Measurements from ENCODE around the gene GFRA4.

The GFRA4 gene

DNA sequence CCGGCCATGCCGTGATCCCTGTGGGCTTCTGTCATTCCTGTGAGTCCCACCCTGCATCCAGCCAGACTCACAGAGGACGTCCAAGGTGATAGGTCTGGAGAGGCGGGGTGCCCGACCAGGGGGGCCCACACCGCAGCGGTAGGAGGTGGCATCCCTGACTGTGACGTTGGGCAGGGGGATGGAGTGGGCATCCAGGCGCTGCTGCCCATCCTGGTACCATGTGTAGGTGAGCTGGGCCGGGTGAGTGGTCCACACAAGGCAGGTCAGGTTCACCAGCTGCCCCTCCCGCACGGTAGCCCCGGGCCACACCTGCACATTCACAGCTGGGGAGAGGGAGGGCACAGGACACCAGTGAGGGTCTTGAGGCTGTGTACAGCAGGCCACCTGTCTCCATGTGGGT is 30.2 kb upstream of the GFRA4 start:
- no peak for DNase-seq (ENCODE audit: low read depth)

DNA sequence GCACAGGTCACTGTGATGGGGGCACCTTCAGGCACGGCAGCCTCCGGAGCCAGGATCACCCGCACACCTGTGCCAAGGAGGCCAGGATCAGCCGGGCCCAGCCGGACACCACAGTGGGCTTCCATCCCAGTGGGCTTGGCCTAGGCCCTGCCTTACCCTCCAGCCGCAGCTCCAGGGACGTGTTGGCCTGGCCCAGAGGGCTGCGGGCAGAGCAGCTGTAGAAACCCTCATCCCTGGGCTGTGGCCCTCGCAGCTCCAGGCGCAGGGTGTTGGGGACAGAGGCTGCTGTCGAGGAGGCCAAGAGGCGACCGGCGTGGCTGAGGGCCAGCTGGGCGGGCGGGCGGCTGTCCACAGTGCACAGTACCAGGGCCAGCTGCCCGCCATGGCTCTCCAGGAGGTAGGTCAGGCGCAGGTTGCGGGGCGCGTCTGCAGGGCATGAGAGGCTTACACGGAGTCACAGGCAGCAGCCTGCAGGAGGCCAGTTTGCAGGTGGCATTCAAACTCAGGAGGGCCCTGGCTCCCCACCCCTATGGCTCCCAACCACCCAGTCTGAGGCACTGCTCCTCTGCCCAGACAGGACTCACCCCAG is 29.6 kb upstream of the GFRA4 start:
- no peak for DNase-seq (ENCODE audit: low read depth)

DNA sequence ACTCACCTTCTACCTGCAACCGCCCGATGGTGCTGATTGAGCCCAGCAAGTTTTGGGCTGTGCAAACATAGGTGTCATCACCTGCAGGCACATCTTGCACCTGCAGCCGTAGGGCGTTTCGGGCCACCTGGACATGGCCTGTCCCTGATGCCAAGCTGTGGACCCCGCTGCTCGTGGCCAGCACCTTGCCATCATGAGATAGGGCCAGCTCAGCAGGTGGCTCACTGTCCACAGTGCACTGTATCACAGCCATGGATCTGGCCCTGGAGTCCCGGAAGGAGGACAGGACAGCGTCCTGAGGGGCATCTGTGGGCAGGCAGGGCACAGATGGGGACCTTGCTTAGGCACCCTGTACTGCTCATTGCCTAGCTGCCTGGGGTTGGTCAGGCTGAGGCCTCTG is 28.7 kb upstream of the GFRA4 start:
- DNase-seq (ENCODE audit: low read depth) = no peak

DNA sequence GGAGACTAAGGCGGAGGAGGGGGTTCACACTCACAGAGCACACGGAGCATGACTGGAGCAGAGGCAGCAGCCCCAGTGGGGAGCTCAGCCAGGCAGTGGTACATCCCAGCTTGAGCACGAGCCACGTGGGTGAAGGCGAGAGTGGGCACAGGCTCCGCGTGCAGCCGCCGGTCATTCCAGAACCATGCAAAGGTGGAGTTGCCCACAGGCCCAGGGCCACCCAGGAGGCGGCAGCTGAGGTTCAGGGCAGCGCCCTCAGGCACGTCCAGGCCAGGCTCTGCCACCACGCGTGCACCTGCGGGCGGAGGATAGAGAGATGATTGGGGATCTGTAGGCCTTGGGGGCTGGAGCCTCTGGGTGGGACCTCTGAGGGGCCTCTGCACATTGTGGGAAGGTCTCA is 28.1 kb upstream of the GFRA4 start:
- no peak for DNase-seq (ENCODE audit: low read depth)

DNA sequence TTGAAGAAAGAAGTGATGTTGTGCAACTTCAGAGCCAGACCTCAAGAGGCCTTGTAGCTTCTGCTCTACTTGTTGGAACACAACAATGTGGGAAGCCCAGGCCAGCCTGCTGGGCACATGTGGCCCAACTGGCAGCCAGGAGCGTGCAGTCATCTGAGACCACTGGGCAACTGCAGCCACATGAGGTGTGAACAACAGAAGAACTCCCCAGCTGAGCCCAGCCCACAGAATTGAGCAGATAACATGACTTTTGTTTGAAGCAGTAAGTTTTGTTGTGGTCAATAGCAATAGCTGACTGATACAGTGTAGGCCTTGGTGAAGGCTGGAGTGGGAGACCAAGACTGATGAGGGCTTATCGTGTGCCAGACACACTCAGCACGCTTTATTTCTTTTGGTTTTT is 27.2 kb upstream of the GFRA4 start:
- DNase-seq (ENCODE audit: low read depth) = no peak

DNA sequence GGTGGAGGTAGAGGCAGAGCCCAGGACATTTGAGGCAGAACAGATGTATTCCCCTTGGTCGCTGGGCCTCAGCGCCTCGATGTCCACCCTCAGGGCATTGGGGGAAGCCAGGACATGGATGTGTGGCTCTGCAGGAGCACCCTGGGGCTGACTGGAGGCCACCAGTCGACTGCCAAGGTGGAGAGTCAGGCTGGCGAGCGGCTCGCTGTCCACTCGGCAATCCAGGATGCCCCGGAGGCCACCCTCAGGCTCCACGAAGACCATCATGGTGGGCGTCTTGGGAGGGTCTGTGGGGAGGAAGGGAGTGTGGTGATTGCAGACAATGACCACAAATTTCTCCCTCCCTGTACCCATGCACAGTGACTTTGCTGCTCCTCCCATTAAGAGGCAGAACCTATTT is 26.8 kb upstream of the GFRA4 start:
- no peak for DNase-seq (ENCODE audit: low read depth)

DNA sequence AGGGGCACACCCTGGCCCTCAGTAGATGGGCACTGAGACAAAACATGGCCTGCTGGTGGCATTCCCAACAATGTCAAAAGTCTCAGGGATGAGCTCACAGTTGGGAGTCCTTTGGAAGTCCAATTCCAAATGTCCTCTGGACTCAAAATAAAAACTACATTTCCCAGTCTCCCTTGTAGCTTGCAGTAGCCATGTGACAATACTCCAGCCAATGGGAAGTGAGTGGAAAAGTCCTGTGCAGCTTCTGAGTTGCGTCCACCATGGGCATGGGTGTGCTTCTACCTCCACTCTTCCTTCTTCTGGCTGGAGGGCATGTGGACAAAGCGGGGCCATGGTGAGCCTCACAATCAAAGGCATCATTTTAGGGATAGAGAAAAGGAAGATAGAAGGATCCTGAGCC is 24.5 kb upstream of the GFRA4 start:
- DNase-seq (ENCODE audit: low read depth) = peak; percentile 64

DNA sequence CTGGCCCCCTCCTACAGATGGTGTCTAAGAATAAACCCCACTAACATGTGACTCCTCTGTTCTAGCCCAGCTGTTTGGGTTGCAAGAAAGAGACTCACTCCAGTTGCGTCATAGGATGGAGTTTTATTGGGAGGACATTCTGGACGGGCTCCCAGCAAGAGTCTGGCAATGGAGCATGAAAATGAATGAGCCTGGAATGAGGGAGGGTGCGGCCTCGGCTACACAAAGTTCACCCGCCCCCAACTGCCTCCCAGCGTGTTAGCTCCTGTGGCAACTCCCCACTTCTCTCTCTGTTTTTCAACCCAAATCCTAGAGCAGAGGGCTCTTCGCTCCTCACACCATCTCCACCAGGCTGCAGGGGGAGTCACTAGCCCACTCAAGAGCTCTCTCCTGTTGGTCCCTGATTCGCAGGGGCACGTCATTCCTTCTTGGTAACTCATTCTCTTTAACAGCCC is 23.7 kb upstream of the GFRA4 start:
- DNase-seq (ENCODE audit: low read depth) = peak; percentile 88

DNA sequence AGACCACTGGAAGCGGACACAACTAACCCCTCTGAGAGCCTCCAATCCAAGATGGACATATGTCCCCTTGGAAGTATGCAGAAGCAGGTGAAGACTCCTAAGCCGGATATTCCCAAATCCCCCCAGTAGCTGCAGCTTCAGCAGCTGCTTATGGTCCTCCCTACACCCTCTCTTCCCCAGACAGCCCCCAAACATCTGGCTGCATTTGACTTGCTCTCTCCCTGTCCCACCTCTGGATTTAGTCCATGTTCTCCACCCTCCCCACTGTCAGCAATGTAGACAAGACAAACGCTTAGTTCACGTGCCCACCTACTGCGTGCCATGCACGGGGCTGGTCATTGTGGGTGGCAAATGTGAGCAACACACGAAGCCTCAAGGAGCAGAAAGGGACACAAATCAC is 23.2 kb upstream of the GFRA4 start:
- DNase-seq (ENCODE audit: low read depth) = no peak

DNA sequence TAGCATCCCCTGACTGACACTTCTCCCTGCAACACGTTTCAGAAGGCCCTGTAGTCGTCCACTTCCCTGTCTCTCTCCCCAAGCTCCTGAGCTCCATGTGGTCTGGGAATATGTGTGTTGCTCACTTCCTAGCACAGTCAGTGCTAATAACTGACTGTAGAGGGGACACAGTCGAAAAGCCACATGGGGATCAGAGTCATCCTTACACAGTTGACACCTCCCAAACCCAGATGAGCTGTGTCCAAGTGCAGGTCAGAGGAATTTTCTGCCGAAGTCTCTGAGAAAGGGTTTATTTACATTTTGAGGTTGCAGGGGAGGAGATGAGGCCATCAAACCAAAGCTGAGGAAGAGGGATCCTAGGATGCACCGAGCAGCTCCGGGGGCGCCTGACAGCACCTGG is 22.1 kb upstream of the GFRA4 start:
- DNase-seq (ENCODE audit: low read depth) = no peak

DNA sequence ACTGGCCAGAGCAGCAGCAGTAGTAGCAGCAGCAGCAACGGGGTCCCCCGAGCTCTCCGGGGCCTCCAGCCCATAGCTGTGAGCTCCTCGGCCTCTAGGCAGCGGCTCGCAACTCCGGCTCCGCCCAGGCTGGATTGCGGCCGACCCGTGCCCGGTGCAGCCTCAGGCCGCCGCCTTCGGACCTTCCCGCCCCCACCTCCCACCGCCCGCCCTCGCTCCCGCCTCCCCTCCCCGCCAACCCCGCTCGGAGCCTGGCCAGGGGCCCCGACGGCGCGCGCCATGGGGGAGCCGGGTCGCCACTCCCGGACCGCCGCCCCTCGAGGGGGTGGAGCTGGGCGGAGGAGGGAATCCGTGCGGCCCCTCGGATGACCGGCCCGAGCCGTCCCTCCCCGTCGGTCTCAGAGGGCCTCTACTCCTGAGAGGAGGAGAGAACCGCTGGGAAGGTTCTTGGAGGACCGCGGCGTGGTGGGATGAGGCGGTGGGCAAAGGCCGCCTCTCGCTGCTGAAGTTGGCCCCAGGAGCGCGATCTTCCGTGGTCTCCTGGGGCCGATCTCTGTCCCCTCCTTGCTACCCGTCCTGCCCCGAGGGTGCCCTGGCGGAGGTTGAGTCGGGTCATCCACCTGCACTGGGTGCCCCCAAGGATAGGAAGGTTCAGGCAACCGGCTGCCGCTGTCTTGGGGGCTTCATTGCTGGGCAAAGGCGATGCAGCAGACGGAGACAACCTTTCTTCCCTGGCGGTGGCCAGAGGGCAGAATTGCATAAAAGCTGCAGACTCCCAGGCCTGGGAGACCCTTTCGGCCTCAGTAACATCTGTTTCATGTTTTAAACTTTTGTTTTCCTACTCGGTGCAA is 19.0 kb upstream of the GFRA4 start, which contains the start of gene ADAM33:
Gene ADAM33 (minus strand): TSS at position 80 of the 851 bp plus-strand sequence. CDS start 6 bp downstream, at position 74.
- peak; percentile 29 for DNase-seq (ENCODE audit: low read depth)

DNA sequence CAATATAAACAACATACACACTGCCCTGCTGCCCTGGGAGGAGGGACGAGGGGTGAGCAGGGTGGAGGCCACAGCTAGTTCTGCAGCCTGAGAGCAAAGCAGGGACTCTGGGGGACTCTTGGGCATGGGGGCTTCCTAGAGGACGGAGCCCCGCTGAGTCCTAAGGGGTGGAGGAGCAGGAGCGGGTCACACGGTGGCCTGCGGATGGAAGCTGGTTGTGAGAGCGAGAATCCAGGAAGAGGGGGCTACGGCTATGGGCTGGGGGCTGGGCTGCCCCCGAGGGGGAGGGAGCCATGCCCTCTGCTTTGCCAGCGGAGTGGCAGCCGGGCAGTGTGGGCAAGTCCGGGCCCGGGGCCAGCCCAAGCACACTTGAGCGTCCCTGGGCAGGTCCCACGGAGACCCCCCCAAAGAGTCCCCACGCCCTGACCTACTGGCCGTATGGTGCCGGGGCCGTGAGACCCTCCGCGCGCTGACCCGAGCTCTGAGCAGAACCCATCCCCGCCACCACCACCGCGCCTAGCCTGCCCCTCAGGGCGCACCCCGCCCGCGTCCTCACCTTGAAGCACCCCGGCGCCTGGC is 18.2 kb upstream of the GFRA4 start:
- DNase-seq (ENCODE audit: low read depth) = no peak

DNA sequence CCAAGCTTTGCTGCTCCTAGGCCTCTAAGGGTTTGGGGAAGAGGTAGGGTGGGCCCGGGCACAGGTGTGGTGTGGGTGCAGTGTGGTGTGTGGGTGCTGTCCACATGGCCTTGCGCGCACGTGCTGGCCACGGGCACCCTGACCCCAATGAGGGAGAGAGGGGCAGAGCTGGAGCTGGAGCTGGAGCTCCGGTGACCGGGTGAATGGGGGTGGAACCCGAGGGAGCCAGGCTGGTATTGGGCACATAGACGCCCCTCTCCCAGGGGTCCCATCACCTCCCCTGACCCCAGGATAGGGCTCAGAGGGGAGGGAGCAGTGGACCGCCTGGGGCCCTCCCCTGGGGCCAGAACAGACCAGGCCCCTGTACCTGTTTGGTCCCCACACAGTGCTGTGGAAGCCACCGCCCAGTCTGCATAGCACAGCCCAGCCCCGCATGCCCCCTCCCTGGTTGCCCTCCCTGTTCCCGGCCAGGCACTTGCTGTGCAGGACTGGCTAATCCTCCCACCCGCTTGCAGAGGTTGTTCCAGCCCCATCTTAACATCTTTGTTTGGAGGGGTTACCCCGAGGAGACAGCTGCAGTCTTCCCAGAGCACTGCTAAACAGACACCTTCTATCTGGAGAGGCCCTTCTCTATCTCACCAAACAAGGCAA is 17.6 kb upstream of the GFRA4 start:
- no peak for DNase-seq (ENCODE audit: low read depth)

DNA sequence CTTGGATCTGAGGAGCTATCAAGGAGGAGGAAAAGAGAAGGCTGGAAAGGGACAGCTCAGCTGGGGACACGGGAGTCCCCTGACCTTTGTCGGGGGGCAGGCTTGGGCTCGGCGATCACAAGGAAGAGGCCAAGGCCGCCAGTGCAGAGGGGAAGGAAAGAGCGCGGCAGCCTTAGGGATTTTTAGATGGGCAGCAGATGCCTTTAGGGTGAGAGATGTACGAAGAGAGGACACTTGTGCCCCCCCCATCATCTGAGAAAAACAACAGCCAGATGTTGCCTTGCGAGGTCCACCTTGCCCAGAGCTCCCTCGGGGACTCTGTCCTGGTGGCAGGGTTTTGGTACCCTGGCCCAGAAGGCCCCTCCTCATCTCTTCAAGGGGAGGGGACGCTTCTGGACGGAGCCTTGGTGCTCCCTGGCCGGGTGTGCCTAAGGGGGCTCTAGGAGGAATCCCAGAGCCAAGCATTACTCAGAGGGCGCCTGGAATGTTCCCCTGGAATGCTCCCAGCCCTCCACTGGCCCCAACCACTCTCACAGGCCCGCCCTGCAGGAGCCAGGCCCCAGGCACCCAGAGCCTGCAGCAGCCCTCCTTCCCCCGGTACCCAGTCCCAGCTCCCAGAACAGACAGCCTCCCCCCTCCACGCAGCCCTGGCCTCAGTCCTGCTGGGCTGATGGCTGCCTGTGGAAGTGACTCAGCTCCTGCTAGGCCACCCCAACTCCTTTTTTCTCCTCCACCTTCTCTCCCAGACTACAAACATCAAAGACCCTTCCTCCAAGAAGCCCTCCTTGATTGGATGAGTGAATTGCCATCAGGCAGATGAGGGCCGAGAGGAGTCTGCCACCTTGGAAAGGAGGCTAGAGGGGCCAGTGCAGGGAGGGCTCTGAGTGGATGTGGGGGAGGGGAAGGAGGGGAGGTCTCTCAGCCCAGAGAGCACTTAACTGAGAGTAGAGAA is 16.8 kb upstream of the GFRA4 start:
- DNase-seq (ENCODE audit: low read depth) = peak; percentile 80

DNA sequence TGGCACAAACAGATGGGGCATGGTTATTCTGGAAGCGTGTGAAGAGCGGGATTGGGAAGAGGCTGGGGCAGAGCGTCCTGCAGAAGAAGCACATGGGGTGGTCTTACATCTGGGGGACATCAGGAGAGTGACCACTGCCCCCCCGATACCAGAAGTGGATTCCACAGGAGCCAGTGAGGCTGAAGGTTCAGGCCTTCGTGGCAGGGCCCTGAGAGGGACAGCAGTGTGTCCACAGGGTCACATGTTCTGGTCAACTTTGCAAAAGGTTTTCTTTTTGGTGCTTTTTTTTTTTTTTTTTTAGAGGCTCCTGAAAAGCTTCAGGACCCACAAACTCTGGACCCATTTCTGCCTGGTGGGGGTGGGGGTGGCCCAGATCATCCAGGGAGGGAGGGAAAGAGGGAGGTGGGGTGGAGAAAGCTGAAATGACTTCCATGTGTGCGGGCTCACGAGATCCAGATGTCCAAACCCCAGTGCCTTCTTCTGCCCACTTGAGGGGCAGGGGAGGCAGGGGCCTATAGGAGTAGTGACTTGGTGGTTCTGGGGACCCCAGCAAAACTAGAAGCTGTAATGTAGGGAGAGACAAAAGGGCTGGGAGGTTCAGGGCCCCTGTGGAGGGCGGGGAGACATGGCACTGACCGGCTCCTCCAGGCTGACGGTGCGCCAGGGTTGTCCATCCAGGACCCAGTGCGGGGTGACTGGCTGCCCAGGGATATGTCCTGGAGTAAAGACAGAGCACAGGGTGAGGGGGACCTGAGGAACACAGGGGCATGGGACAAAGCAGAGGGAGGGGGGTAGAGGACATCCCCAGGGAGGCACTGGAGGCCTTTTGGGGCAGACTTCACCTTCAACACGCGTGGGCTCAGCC is 15.9 kb upstream of the GFRA4 start:
- no peak for DNase-seq (ENCODE audit: low read depth)

DNA sequence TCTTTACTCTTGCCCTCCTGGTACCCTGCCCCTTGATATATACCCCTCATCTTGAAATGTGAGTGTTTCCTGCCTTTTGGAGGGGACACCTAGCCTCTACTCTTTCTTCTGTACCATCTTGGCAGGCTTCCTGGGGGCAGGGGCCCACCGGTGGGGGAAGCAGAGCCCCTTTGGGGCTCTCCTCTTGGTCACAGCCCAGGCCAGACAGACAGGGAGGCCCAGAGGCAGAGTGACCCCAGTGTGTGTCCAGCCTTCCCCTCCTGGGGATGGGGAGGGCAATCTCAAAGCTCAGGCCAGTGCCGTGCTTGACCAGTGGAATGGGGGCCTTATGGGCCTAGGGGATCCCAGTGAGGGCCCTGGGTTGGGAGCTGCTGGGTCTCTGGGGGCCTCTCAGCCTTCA is 15.0 kb upstream of the GFRA4 start:
- DNase-seq (ENCODE audit: low read depth) = no peak

DNA sequence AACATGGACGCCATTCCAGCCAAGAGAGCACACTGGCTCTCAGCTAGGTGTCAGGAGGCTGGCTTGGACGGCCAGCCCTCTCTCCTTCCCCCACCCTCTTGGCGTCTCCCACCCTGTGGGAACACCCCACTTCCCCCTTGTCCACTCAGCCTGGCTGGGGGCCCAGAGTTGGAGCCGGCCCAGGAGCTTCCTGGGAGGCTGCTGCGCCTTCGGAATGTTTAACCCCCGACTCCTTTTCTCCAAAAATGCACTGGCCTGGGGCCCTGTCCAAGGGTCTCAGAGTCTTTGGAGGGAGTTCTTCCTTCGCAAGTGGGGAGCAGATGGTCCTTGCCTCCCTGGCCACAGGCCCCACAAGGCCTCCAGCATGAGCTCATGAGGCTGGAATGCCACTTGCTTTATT is 14.5 kb upstream of the GFRA4 start:
- no peak for DNase-seq (ENCODE audit: low read depth)

DNA sequence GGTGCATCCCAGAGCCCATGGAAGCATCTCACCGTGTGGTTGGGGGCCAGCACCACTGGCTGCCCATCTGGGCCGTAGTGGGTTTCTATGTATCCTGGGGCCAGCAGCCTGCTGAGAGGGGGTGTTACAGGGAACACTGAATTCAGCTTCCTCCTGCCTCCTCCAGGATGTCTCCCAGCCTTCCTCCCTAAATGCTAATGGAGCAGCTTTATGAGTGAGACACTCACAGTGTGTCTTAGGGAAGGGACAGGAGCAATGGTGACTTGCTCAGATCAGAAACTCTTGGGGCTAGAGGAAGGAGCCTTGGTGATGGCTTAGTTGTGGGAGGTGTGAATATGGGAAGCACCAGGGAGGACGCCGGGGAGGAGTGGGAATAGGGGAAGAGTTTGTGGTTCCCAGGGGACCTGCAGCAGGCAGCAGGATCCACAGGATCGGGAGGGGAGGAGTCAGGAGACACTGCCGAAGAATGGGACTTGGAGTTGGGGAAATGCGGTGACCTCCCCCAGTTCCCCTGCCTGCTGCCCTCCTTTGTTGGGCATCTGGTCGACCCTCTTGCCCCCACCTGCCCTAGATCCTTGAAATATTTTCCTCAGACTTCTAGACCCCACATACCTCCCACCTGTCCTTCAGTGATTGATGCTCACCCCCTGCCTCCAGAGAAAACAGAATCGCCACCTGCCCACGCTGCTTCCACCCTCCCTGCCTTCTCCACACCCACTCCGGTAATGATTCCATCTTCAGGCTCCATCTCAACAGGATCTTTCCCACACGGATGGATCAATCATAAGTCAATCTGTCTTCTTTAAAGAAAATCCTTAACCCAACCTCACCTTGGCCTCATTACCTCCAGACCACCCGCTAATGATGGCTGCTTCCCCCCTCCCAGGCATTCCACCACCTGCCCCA is 12.0 kb upstream of the GFRA4 start:
- no peak for DNase-seq (ENCODE audit: low read depth)

DNA sequence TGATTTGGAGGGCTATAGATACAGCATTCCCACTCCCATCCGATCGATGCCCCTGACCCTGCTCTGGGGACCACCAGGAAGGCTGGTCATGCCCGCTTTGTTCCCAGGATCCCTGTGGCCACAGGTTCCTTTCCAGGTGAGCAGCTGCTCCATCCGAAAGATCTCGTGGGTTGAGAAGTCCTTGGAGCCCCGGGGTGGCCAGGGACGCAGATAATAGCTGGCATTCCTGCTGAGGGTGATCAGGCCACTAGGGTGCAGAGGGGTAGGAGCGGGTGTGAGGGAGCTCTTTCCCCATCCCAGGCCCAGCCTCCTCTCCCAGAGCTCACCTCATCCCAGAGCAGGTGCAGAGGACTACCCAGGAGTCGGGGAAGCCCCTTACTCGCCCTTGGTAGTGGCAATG is 11.2 kb upstream of the GFRA4 start:
- DNase-seq (ENCODE audit: low read depth) = no peak
